DND-41 (cell line): ENCODE measurements around the gene ICAM2.

Experiments used
- EZH2 ChIP-seq: IDR thresholded peaks from 3 replicates; pipeline ENCODE4 v1.6.1; 2012; ENCODE audit warnings: borderline replicate concordance, low read depth, mild to moderate bottlenecking, moderate library complexity, low read length, inconsistent platforms; ENCODE audit not compliant: severe bottlenecking
- TF ChIP-seq, protein P1 (sequence below): IDR thresholded peaks from 2 replicates; pipeline ENCODE4 v1.5.1; 2012; ENCODE audit warnings: borderline replicate concordance, low read length, moderate library complexity, mild to moderate bottlenecking; ENCODE audit not compliant: poor library complexity, severe bottlenecking; ENCODE audit errors: extremely low read depth

DNA sequence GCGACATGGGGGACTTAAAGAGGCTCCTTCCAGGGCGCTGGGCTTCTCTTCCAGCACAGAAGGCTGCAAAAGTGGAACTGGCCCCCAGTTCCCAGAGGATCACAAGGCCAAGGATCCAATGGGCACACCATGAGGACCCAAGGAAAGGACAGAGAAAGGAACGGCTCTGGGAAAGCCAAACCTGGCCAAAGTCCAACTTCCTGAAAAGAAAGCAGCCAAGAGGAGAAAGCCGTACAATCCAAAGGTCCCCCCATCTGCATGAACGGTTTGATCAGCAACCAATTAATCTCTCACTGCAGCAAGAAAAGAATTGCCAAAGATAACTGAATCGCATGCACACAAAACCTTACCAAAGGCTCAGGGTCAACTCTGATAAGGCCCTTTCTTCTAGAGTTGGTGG is 19.8 kb upstream of the ICAM2 start:
- TF ChIP-seq, protein P1, sequence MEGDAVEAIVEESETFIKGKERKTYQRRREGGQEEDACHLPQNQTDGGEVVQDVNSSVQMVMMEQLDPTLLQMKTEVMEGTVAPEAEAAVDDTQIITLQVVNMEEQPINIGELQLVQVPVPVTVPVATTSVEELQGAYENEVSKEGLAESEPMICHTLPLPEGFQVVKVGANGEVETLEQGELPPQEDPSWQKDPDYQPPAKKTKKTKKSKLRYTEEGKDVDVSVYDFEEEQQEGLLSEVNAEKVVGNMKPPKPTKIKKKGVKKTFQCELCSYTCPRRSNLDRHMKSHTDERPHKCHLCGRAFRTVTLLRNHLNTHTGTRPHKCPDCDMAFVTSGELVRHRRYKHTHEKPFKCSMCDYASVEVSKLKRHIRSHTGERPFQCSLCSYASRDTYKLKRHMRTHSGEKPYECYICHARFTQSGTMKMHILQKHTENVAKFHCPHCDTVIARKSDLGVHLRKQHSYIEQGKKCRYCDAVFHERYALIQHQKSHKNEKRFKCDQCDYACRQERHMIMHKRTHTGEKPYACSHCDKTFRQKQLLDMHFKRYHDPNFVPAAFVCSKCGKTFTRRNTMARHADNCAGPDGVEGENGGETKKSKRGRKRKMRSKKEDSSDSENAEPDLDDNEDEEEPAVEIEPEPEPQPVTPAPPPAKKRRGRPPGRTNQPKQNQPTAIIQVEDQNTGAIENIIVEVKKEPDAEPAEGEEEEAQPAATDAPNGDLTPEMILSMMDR = no peak
- TF ChIP-seq EZH2 = no peak
